ENCODE measurements around the gene CENPM.

Gene CENPM

GRCh38 chr22:41934284-41935014 is 12.5 kb downstream of the CENPM start:
- DNase-seq (ENCODE audit: low read depth, low spot score) = no peak
- no peak overlapping the region for H3K27ac ChIP-seq

GRCh38 chr22:41933411-41934177 is 13.4 kb downstream of the CENPM start:
- no peak for DNase-seq (ENCODE audit: low read depth, low spot score)

GRCh38 chr22:41932353-41932752 is 14.6 kb downstream of the CENPM start:
- no peak overlapping the region for H3K27ac ChIP-seq
- DNase-seq (ENCODE audit: low read depth, low spot score) = no peak

More at GRCh38 chr22:41933411-41934177, 13.4 kb downstream of the CENPM start:
- no peak overlapping the region for H3K27ac ChIP-seq

- no peak for DNase-seq (ENCODE audit: low read depth, low spot score)
- H3K27ac ChIP-seq = no peak overlapping the region
Measured at GRCh38 chr22:41931701-41932269, 15.2 kb downstream of the CENPM start.

DNA sequence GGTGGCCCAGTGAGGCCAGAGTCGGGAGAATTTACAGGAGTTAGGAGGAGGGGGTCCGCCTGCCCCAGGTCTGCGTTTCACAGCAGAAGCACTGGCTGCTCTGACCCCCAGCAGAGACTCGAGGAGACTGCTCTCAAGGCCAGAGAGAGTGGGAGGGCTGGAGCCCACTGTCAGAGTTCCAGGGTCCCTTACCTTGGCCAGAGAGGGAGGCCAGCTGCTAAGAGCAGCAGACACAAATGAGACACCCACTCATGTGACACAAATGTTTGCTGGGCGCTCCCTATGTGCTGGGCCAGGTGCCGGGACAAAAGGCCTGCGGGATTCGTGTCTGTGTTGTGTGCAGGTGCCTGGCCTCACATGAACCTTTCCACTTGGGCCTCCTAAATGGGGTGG is 17.5 kb downstream of the CENPM start:
- no peak overlapping the region for H3K27ac ChIP-seq
- DNase-seq (ENCODE audit: low read depth, low spot score) = no peak

- H3K27ac ChIP-seq = no peak overlapping the region
- DNase-seq (ENCODE audit: low read depth, low spot score) = no peak
Measured at GRCh38 chr22:41928593-41929417, 18.1 kb downstream of the CENPM start.

GRCh38 chr22:41927813-41928212 is 19.1 kb downstream of the CENPM start:
- no peak for DNase-seq (ENCODE audit: low read depth, low spot score)
- no peak overlapping the region for H3K27ac ChIP-seq

GRCh38 chr22:41925783-41926460 is 21.0 kb downstream of the CENPM start:
- DNase-seq (ENCODE audit: low read depth, low spot score) = no peak
- H3K27ac ChIP-seq = no peak overlapping the region

DNA sequence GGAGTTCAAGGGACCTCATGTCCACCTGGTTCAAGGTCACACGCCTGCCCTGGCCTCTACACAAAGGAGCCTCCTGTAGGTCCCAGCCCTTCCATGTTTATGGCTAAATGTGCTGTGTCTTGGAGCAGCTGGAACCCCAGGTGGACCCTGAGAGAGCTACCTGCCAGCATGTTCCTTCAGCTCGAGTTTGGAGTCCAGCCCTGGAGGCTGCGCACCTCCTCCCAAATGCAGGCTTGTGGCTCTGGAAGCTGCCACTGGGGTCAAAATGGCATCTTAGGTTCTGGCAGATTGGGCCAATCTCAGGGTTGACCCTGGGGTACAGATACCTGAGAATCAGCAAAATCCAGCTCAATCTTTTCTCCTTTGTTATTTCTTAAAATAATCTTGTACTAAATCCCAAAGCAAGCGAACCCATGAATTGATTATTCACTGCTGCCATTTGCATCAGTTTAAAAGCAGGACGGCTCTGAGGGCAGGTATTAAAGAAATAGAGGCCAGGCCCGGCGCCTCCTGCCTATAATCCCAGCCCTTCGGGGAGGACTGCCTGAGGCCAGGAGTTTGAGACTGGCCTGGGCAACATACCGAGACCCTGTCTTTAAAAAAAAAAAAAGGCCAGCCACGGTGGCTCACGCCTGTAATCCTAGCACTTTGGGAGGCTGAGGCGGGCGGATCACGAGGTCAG is 23.2 kb downstream of the CENPM start:
- DNase-seq (ENCODE audit: low read depth, low spot score) = no peak
- no peak overlapping the region for H3K27ac ChIP-seq

DNA sequence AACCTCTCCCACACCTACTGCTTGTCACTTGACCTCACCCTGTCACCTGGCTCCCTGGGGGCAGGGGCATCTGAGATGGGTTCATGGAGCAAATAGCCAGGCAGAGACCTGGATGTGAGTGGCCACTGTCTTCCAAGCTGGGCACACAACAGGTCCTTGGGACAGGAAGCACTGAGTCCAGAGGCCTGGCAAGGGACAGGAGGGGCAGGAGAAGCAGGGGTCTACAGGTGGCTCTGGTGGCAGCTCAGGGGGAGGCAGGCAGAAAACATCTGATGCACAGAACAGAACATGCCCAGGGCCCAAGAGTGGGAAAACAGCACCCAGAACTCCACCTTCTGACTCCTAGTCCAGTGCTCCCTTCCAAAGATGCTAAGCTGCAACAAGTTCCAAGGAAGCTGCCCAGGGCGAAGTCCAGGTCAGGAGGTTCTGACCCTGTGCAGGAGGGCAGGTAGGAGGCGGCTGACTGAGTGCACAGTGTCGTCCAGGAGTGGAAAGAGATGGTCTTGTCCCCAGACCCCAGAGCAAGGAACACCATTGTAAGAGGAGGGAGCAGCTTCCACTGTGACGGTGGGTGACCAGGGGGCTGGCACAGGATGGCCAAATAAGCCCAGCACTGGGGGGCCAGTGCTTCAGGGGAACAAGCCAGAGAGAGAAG is 23.9 kb downstream of the CENPM start:
- no peak for DNase-seq (ENCODE audit: low read depth, low spot score)
- no peak overlapping the region for H3K27ac ChIP-seq

DNA sequence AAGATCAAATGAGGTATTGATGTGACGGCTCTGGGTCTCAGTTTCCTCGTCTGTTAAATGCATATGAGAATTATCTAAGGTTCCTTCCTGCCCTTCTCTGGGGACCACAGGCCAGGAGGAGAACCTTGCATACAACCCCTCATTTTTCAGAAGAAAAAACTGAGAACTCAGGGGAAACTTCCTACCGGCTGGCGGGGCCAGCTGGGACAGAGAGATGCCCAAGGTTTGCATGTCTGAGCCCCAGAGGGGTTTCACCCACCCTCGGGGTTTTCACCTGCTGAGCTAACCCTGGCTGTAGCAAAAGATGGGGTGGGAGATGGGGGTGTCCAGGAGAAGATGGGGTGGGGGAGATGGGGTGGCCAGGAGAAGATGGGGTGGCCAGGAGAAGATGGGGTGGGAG is 24.6 kb downstream of the CENPM start:
- H3K27ac ChIP-seq = no peak overlapping the region
- no peak for DNase-seq (ENCODE audit: low read depth, low spot score)

GRCh38 chr22:41920271-41920976 is 26.5 kb downstream of the CENPM start:
- no peak for DNase-seq (ENCODE audit: low read depth, low spot score)
- H3K27ac ChIP-seq = no peak overlapping the region

DNA sequence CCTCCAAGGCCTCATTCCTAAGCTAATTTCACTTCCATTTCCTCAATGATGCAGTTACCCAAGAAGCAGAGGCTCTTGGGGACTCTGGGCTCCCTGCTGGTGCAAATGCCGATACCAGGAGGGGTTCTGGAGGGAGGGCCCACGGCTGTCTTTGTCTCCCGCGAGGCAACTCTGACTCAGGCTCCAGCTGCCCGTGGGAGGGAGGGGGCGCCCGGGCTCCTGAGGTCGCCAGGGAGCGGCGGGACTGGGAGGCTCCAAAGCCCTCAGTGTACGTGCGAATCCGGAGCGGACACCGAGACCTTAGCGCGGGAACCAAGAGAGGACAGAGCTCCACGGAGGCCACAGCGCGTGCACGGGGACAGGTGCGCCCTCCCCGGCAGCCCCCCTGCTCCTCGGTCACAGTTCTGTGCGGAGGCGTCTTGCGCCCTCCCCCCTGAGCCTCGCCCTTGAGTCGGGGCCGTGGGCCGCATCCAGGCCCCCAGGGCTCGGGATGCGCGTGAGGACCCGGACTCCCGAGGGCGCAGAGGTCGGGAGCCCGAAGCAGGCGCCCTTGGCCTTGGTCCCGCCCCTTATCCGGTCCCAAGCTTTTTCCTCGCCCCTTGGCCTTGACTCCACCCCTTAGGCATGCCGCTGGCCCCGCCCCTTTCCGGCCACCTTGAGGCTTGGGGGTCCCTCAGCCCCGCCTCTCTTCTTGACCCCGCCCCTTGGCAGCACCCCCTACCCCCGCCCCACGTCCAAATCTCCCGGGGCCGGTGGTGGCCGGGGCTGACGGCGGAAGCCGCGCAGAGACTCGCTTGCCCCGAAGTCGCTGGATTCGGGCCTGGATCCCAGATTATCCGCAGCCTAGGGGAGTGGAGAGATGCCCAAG is 27.4 kb downstream of the CENPM start:
- DNase-seq (ENCODE audit: low read depth, low spot score) = no peak
- H3K27ac ChIP-seq = no peak overlapping the region

DNA sequence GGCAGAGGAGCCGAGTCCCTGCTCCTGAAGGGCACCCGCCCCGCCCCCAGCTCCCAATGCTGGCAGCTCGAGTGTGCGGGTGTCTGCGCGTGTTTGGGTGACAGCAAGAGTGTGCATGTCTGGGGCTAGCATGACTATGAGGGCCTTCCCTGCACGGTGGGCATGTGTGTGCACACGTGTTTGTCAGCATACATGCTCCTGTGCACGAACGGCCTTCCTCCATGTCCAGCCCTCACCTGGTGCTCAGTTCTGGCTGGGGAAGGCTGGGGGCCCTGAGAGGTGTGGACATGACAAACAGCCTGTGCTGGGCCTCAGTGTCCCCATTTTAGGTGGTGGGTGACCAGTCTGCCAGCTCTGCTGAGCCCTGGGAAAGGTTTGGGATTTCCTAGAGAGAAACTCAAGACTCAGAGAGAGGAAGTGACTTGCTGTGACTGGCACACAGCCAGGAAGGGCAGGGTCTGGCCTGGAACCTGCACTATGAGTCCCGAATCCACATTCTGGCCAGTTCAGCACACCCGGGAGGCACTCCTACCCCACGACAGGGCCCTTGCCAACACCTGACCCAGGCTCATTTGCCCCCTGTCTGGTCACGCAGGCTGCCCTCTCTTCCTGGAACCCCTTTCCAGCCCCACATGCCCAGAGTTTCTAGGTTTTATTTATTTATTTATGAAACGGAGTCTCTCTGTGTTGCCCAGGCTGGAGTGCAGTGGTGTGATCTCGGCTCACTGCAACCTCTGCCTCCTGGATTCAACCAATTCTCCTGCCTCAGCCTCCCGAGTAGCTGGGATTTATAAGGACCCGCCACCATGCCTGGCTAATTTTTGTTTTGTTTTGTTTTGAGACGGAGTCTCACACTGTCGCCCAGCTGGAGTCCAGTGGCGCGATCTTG is 28.8 kb downstream of the CENPM start:
- no peak for DNase-seq (ENCODE audit: low read depth, low spot score)
- no peak overlapping the region for H3K27ac ChIP-seq

DNA sequence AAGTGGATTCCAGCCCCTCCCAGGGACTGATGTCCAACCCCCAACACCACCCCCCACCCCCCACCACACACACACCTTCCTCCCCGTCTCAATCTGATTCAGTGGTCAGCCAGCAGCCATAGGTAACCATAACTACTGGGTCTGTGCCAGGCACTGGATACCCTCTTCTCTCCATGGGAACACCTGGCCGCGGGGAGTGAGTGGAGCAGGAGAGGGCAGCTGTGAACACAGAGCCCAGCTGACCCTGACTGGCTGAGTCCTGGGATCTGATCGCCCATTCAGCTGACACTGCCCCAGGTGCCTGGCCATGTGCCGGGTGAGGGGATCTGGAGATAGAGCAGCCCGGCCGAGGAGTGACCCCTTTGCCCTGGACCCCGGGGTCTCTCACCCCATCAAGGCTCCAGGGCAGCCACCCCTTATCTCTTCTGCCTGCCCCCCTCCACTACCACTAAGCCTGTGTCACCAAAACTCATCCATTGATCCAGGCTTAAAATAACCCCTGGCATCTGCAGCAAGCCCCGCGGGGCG is 29.5 kb downstream of the CENPM start:
- no peak for DNase-seq (ENCODE audit: low read depth, low spot score)
- H3K27ac ChIP-seq = no peak overlapping the region

- H3K27ac ChIP-seq = no peak overlapping the region
Measured at GRCh38 chr22:41916745-41917358, 30.1 kb downstream of the CENPM start.

More at GRCh38 chr22:41916745-41917358, 30.1 kb downstream of the CENPM start:
- DNase-seq (ENCODE audit: low read depth, low spot score) = no peak

Measured in epithelial cell of prostate (primary cell).